Muscle of back (tissue), 11 donors: ENCODE results near the gene SEMA6B. TPM values are rescaled to one million over a fixed set of nuclear protein-coding genes. Genes with fewer than 3 reads are reported as not detected.
"Not testable (repeated sequence)": the region's sequence is repeated elsewhere in the genome, so short reads cannot be mapped to it uniquely, and the experiment has no call there.

Source experiments
- DNase-seq, 3 donors: peaks; one replicate each; pipeline versions ENCODE4 v3.0.0 to v3.0.0-alpha.2; 2013
- polyA plus RNA-seq, 10 donors: library from polyadenylated mRNA; unstranded; fragments of 120-200 nt; gene quantifications; one replicate each; pipeline ENCODE4 v1.2.1, GENCODE V29; 2013; ENCODE audit not compliant: insufficient read length in 10 of 10

The SEMA6B gene
- polyA plus RNA-seq, 10 donors: 27.5 to 45.9 (median 35.8) TPM

DNA sequence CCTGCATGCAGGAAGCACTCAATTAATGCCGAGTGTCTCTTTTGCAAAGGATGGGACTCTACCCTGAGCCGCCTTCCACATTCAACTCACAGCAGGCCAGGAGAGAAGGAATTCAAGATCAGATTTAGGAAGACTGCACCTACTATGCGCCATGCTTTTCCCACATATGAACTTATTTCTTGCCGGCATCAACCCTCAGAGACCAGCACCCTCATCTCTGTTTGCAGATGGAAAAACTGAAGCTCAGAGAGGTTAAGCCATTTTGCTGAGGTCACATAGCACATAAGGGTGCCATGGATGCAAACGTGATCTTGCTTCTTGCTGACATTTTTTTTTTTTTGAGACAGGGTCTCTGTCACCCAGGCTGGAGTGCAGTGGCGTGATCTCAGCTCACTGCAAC lies 14.2 kb upstream of the SEMA6B start:
- no peak for DNase-seq

DNA sequence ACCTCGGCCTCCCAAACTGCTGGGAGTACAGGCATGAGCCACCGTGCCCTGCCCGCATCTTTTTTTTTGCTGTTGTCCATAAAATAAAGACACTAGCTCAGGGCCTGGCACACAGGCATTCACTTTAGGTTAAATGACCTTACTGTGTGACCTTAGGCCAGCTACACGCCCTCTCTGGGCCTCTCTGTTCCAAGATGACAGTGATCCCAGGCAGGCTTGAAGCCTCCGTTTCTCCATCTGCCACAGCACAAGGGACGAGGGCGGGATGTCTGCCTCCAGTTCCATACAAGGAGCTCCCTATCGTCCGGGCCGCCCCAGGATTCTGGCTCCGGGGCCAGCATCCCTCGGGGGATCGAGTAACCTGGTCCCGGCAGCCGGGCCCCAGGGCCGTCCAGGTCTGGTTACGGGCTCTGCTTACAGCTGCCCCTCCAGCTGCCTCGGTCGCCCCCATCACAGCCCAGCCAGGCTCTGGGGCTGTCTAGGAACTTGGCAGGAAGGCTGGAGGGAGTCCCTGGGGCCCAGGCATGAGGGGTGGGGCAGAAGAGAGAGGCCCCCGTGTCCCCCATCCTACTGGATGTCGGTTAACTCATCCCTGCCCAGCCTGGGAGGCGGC lies 11.9 kb upstream of the SEMA6B start:
- peak; percentile 48 to 89 (median 71) for DNase-seq

DNA sequence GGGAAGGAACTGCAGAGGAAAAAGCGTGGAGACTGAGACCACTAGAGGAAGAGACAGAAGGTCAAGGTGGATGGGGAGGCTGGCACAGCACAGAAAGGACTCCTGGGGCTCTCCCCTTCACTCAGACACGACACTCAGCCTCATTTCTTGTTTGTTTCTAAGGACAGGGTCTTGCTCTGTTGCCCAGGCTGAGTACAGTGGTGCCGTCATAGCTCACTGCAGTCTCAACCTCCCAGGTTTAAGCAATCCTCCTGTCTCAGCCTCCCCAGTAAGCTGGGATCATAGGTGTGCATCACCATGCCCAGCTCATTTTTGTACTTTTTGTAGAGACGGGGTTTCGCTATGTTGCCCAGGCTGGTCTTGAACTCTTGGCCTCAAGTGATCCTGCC lies 11.4 kb upstream of the SEMA6B start:
- DNase-seq: no peak

DNA sequence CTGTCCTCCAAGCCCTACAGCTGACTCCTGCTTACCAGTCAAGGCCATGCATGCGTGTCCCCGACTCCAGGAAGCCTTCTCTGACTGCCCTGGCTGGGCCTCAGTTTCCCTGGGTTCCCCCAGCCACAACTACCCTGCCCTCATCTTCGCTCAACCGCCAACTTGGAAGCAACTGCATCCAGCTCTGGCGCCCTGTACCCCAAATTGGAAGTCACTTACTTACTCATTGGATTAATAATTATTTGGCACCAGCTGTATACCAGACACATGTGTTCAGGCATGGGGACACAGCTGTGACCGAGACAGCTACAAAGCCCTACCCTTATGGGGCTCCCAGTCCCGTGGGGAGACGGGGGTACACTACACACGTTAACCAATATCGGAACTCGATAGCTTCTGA lies 10.9 kb upstream of the SEMA6B start:
- no peak for DNase-seq

DNA sequence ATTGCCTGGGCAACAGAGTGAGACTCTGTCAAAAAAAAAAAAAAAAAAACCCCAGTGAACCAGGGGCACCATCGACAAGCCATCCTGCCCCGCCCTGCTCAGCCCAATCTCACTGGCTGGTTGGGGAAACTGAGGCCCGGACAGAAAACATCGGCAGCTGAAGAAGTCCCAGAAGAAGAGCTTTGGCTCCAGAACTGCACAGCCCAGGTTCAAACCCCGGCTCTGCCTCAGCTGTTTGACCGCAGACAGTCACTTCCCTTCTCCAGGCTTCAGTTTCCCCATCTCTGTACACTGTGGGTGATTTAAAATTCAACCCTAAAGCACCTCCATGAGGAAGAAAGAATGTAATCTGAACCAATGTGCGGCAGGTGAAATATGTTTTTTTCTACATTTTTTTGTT lies 9.4 kb upstream of the SEMA6B start:
- no peak for DNase-seq

DNA sequence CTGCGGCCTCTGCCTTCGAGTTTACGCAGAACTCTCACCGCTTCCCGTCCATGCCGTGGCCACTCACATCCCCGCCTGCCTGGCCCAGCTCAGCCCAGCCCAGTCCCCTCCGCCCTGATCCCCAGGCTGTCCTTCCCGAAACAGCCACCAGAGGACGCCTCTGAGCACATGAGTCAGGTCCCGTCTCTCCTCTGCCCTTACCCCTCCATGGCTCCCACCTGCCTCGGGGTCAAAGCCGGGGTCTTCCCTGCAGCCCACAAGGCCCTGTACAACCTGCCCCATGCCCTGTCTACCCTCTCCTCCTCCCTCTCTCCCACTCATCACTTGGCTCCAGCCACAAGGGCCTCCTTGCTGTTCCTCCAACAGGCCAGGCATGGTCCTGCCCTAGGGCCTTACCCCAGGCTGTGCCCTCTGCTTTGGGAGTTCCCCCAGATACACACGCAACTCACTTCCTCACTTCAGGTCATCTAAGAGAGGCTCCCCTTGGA lies 8.1 kb upstream of the SEMA6B start:
- peak in 2 of 3 donors; percentile 55 to 71 for DNase-seq

DNA sequence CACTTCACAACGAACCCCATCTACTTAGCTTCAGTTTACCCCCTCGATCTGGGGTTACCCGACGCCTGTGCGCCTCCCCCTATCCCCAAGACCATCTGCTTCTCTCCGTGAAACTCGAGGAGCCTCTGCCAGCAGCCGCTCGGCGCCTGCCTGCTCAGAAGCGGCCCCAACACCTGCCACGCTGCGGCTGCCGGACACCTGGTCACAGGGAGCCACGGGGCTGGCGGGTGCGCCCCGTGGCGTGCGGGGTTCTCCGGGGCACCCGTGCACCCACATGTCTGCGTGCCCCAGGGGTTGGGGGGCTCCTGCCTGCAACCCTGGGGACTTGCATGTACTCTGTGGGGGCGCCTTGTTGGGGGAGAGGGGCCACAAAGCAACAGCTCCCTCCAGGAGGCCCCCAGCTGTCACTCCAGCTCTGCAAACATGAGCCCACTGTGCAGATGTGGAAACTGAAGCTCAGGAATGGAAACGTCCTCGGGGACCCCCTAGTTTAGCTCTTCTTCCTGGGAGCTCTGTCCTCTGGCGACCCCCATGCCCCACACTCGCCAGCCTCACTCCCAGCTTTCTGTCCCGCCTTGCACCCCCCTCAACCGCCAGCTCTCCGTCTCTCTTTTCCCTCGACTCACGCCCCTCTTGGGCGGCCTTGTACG lies 7.0 kb upstream of the SEMA6B start:
- DNase-seq: no peak

DNA sequence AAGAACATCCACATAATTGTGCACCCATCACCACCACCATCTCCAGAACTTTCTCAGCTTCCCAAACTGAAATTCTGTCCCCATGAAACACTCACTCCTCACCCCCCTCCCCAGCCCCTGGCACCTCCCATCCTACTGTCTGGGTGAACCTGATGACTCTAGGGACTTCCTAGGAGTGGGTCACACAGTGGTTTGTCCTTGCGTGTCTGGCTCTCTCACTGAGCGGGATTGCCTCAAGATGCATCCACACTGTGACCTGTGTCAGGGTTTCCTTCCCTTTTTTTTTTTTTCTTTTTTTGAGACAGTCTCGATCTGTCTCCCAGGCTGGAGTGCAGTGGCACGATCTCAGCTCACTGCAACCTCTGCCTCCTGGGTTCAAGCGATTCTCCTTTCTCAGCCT lies 4.1 kb upstream of the SEMA6B start:
- not testable (repeated sequence) for DNase-seq

DNA sequence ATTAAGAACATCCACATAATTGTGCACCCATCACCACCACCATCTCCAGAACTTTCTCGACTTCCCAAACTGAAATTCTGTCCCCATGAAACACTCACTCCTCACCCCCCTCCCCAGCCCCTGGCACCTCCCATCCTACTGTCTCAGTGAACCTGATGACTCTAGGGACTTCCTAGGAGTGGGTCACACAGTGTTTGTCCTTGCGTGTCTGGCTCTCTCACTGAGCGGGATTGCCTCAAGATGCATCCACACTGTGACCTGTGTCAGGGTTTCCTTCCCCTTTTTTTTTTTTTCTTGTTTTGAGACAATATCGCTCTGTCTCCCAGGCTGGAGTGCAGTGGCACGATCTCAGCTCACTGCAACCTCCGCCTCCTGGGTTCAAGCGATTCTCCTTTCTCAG lies 2.6 kb upstream of the SEMA6B start:
- DNase-seq: not testable (repeated sequence)

DNA sequence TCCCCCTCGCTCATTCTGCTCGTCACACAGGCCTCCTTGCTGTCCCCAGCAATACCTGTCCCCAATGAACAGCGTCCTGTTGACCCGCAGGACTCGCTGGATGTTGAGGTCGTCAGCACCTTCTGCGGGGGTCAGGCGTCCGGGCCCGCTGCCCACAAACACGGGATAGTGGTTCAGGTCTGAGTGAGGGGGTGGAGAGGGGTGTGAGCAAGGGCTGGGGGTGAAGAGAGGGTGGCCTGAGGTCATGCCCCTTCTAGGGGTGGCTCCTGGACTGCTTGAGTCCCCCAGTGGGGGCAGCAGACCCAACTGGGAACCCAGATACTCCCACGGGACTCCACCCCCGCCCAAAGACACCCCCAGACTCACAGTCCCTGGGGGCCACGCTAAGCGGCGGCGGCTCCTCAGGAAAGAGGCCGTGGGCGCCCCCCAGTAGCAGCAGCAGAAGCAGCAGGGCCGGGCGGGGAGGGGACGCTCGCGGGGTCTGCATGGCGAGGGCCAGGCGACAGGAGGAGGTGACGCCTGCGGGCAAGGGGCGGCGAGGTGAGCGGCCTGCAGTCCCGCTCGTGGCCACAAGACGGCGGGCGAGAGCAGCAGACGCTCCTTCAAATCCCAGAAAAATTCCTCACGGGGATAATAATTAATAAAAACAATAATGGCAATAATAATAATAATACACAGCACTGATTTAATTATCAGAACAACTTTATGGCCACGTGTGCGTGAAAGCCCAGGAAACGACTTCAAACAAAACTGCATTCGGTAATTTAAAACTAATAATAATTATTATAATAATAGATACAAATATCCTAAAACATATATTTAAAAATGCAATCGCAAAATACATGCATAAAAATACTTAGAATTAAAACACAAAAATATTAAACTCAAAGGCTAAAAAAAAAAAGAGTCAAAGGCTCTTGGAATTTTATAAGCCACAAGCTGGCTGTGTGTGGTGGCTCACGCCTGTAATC lies 1.2 kb downstream of the SEMA6B start:
- no peak for DNase-seq

DNA sequence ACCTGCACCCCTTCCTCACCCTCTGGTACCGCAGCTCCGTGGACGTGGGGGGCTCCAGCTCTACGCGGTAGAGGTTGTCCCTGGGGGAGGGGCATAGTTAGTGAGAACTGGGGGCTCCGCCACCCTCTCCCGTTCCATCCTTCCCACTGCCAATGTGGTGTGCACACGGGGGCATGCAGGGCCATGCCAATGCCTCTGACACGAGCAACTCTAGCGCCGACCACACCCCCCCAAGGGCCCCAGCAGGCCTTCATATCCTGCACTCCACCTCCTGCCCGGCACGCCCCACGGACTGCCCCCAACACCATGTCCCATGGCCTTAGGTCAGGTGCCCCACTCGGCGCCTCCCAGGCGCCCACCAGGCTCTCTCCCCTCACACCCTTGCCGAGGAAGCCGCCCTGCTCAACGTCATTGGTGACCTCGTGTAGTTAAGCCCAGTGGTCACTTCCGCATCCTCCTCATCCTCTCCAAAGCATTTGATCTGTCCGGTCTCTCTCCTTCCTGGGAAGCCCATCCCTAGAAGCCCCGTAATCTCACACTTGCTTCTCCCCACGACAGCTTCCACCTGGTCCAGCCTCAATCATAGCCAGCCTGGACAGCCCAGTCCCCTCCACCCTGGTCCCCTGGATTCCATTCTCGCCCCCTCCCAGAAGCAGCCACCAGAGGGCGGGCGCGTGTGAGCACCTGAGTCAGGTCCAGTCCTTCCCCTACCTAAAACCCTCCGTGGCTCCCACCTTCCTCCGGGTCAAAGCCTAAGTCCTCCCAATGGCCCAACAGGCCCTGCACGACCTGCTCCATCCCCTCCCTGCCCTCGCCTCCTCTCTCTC lies 2.1 kb downstream of the SEMA6B start:
- no peak for DNase-seq

DNA sequence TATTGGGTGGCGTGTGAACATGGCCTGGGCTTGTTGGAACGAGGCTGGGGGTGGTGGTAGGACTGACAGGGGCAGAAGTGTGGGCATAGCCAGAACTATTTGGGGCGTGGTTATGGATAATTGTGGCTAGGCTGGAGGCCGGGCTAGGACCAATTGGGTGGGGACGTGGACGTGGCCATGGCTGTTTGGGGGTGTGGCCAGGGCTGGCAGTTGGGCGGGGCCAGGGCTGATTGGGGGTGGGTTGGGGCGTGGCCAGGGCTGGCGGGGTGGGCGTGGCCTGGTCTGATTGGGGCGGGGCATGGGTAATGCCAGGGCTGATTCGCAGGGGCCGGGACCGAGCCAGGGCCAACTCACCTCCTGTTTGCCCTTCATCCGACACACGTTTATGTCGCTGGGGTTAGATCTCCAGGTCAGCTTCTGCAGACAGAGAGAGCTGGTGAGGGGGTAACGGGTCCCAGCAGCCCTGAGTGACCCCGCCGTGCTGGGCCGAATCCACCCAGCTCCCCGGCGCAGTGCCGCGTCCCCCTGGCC lies 2.8 kb downstream of the SEMA6B start:
- DNase-seq: no peak

DNA sequence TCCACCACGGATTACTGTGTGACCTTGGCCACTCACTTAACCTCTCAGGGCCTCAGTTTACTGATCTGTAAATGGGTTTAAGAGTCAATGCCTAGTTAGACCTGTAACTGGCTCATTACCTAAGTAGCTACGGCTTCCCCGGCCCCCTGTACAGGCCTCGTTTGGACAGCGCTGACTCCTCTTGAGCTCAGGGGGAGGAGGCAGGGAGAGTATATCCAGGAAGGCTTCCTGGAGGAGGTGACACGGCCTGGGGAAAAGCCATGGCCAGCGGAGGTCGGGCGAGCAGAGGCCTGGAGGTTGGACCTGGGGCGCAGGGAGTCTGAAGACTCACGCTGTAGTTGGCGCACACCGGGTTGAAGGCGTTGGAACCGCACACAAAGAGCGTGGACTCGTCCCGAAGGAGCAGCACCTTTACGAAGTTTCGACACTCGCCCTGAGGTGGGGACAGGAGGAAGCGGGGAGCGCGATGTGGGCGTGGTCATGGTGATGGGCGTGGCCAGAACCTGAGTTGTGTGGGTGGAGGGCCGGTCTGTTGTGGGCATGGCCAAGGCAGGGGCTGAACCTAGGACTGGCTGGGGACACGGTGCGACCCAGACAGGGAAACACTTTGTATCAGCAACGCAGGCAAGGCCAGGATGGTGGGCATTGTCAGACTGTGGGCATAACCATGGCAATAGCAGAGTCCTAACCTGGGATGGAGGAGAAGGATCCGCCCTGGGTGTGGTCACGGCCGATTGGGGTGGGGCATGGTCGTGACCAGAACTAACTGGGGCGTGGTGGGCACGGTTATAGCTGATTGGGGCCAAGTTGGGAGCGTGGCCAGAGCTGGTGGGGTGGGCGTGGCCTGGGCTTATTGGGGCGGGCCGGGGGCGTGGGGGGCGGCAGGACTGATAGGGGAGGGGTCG lies 3.6 kb downstream of the SEMA6B start:
- no peak for DNase-seq

DNA sequence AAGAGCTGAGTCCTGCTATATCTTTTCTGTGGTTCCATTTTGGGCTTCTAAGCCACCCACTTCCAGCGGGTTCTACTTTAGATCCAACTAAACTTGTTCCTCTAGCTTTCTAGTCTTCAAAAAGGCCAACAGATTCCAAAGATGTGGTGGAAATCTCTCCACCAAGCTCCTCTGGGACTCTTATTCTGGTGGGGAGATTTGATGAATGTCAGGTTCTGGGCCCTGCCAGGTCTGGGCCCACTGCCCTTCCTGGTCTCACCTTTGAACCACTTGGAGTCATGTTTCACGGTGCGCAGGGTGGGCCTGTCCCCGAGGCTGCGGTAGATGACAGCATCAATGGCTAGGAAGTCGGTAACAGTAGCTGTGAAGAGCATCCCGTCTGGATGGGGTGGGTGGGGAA lies 4.8 kb downstream of the SEMA6B start:
- DNase-seq: no peak

DNA sequence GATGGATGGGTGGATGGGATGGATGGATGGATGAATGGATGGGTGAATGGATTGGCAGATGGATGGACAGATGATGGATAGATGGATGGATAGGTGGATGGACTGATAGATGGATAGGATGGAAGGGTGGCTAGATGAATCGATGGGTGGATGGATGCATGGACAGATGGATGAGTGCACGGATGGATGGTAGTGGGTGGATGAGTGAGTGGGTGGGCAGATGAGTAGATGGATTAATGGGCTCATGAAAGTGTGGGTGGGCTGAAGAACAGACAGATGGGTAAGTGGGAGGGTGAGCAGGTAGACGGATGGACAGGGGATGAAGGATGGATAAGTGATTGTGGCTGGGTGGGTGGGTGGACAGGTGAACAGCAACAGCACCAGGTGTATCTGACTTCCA lies 5.7 kb downstream of the SEMA6B start:
- no peak for DNase-seq

DNA sequence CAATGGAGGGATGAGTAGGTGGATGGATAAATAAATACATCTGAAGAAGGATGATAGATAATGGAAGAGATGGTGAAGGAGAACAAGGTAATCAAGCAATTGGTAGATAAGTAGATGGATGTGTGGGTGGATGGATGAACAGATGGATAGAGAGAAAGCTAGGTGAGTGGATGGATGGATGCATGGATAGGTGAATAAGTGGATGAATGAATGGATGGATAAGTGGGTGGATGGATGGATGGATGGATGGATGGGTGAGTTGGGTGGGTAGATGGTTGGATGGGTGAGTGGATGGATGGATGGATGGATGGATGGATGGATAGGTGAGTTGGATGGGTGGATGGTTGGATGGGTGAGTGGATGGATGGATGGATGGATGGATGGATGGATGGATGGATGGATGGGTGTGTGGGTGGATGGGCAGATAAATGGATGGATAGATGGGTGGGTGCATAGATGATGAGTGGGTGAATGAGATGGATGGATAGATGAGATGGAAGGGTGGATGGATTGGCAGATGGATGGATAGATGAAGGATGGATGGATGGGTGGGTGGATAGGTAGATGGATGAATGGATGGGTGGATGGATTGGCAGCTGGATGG lies 6.3 kb downstream of the SEMA6B start:
- no peak for DNase-seq

DNA sequence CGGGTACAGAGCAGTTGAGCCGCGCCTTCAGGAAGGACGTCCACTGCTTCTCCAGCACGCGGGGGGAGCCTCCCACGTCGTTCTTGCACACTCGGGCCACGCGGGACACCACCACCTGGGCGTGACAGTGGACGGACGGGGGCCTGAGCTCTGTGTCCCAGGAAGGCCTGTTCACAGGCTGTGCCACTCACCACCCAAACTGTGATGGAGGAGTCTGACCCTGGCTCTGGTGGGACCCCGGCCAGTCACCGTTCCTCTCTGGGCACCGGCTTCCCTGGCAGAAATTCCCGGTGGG lies 7.0 kb downstream of the SEMA6B start:
- no peak for DNase-seq

DNA sequence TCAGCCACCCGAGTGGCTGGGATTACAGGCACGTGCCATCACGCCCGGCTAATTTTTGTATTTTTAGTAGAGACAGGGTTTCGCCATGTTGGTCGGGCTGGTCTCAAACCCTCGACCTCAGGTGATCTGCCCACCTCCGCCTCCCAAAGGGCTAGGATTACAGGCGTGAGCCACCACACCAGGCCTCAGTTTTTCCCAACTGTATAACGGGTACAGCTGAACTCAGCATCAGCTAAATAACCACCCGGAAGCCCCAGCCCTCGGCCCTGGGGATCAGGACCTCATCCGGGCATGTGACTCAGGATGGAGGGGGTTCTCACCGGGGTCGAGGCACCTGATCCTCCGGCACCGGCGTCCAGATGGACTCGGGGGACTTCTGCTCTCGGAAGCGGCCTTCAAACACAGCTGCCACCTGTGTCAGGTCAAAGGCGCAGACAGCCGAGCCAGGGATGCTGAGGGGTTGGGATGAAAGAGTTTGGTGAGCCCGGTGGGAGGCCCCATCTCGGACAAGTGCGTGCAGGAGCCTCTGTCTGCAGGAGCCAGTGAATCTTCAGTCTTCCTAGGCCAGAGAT lies 8.9 kb downstream of the SEMA6B start:
- no peak for DNase-seq

DNA sequence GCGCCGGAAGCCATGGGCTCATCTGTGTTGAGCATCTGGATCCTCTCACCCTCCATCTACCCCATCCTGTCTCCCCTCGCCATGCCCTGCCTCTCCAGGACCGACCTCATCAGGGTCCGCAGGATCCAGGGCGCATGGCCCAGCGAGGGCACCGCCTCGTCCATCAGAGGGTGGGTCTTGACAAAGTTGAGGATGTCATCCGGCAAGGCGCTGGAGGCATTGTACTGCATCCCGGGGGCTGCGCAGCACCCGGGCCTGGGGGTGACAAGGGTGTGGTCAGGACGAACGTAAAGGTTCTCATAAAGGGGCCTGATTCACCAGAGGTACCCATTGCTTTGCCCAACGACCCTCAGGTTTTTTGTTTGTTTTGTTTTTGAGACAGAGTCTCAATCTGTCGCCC lies 9.5 kb downstream of the SEMA6B start:
- DNase-seq: no peak

DNA sequence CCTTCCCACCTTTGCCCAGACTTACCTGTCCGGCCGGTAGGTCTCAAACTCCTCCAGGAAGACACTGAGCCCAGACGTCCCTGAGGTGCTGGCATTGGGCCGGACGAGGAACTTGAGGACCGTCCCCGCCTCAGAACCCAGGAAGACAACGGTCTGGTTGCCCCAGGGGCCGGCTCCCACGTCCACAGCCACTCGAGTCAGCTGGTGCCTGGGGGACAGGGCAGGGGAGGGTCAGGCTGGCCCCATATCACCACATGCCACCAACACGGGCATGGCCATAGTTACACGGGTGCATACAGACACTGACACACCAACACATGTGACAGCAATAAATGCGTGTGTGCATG lies 11.3 kb downstream of the SEMA6B start:
- DNase-seq: no peak
